ENCODE measurements around the gene HOXC4.
"Not testable (repeated sequence)": the region's sequence is repeated elsewhere in the genome, so short reads cannot be mapped to it uniquely, and the experiment has no call there.

Gene HOXC4

DNA sequence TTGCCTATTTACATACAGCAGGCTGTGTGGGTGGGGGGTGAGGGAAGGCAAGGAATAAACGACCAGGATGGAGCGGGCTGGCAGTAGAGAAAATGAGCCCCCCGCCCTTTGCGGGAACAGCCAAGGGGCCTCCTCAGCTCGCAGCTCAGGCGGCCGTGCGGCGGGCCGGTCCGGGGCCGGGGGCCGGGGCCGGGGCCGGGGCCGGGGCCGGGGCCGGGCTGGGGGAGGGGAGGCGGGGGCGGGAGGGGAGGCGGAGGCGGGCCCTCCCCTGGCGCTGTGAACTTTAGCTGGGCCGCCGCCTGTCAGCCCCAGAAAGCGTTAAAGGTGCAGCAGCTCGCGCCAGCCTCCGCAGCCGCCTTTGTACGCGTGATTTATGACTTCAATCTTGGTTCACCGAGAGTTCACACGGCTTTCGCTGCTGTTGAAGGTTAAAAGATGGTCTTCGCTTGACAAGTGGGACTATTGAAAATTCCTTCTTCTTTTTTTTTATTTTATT is 28.8 kb downstream of the HOXC4 start:
- peak overlapping the region; percentile 95 for H3K27ac ChIP-seq (ENCODE audit: extremely low read depth, low read depth, low read length)
- no peaks in the 10 kb centered on the region for H3K36me3 ChIP-seq (ENCODE audit: control insufficient read depth in 2 of 2, insufficient read depth in 1 of 2, low read length in 2 of 2)
- H3K4me1 ChIP-seq (ENCODE audit: control insufficient read depth, insufficient read depth, low read length), result peaks cover 12% of the 10 kb centered on the region; the same call in 1 of the 2 replicates
- H3K9me3 ChIP-seq (ENCODE audit: control insufficient read depth, insufficient read depth, low read depth, low read length), result no peaks in the 10 kb centered on the region
- POLR2A ChIA-PET, result interaction anchor here (0.6 to 1.6 kb wide), 2 partner anchors 29 to 1789 kb away, joined by 5 to 9 read pairs; partner anchors contain the start of gene HOXC4
- peak; percentile 9 for TF ChIP-seq ZBTB26 (tag by site-specific recombination; optimal IDR thresholded peaks at IDR 0.05)
- TF ChIP-seq ZSCAN30 (tag by site-specific recombination; IDR thresholded peaks at IDR 0.05), result peak; percentile 40; the same call in 1 of the 2 replicates
- 0 out of 2 replicates have a peak, but pooled peaks have one; percentile 21 for TF ChIP-seq TCF7L2 (IDR thresholded peaks at IDR 0.05; ENCODE audit: borderline replicate concordance, low read depth, low read length)
- 0 out of 2 replicates have a peak, but pooled peaks have one; percentile 31 for TF ChIP-seq SP7 (tag by site-specific recombination; IDR thresholded peaks at IDR 0.05)
- peak; percentile 64 for TF ChIP-seq SP2 (tag by site-specific recombination; IDR thresholded peaks at IDR 0.05)
- TF ChIP-seq MEIS1 (CRISPR knock-in tag; IDR thresholded peaks at IDR 0.05; ENCODE audit: borderline replicate concordance), result peak; percentile 82; the same call in 1 of the 2 replicates
- TF ChIP-seq ZFHX2 (tag by site-specific recombination; conservative IDR thresholded peaks at IDR 0.05), result peak; percentile 62; the same call in 1 of the 2 replicates
- TF ChIP-seq EGR2 (tag by site-specific recombination; IDR thresholded peaks at IDR 0.05; ENCODE audit: low read depth), result peak; percentile 67; the same call in 1 of the 2 replicates
- no peak for TF ChIP-seq PRDM10 (tag by site-specific recombination; IDR thresholded peaks at IDR 0.05)
- TF ChIP-seq, protein P1, sequence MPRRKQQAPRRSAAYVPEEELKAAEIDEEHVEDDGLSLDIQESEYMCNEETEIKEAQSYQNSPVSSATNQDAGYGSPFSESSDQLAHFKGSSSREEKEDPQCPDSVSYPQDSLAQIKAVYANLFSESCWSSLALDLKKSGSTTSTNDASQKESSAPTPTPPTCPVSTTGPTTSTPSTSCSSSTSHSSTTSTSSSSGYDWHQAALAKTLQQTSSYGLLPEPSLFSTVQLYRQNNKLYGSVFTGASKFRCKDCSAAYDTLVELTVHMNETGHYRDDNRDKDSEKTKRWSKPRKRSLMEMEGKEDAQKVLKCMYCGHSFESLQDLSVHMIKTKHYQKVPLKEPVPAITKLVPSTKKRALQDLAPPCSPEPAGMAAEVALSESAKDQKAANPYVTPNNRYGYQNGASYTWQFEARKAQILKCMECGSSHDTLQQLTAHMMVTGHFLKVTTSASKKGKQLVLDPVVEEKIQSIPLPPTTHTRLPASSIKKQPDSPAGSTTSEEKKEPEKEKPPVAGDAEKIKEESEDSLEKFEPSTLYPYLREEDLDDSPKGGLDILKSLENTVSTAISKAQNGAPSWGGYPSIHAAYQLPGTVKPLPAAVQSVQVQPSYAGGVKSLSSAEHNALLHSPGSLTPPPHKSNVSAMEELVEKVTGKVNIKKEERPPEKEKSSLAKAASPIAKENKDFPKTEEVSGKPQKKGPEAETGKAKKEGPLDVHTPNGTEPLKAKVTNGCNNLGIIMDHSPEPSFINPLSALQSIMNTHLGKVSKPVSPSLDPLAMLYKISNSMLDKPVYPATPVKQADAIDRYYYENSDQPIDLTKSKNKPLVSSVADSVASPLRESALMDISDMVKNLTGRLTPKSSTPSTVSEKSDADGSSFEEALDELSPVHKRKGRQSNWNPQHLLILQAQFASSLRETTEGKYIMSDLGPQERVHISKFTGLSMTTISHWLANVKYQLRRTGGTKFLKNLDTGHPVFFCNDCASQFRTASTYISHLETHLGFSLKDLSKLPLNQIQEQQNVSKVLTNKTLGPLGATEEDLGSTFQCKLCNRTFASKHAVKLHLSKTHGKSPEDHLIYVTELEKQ (tag by site-specific recombination; IDR thresholded peaks at IDR 0.05; ENCODE audit: borderline replicate concordance), result 0 out of 2 replicates have a peak, but pooled peaks have one; percentile 36
- TF ChIP-seq ZNF707 (tag by site-specific recombination; IDR thresholded peaks at IDR 0.05), result no peak
- TF ChIP-seq ZNF341 (tag by site-specific recombination; IDR thresholded peaks at IDR 0.05; ENCODE audit: low read depth), result peak; percentile 68; the same call in 1 of the 2 replicates
- no peak for TF ChIP-seq HOXA7 (CRISPR knock-in tag; IDR thresholded peaks at IDR 0.05; ENCODE audit: borderline replicate concordance)
- CTCF ChIA-PET, result no interaction called here
- no peak overlapping the region for H3K4me3 ChIP-seq (ENCODE audit: low read depth, low read length)

GRCh38 chr12:54088011-54088410 is 34.4 kb downstream of the HOXC4 start:
- H3K4me1 ChIP-seq (ENCODE audit: control insufficient read depth, insufficient read depth, low read length); H3K9me3 ChIP-seq (ENCODE audit: control insufficient read depth, insufficient read depth, low read depth, low read length); POLR2A ChIA-PET; H3K4me3 ChIP-seq (ENCODE audit: low read depth, low read length); H3K27ac ChIP-seq (ENCODE audit: extremely low read depth, low read depth, low read length); H3K36me3 ChIP-seq (ENCODE audit: control insufficient read depth in 2 of 2, insufficient read depth in 1 of 2, low read length in 2 of 2); CTCF ChIA-PET: not testable (repeated sequence)

GRCh38 chr12:54089465-54089864 is 35.8 kb downstream of the HOXC4 start:
- H3K4me1 ChIP-seq (ENCODE audit: control insufficient read depth, insufficient read depth, low read length); H3K4me3 ChIP-seq (ENCODE audit: low read depth, low read length); H3K36me3 ChIP-seq (ENCODE audit: control insufficient read depth in 2 of 2, insufficient read depth in 1 of 2, low read length in 2 of 2); H3K27ac ChIP-seq (ENCODE audit: extremely low read depth, low read depth, low read length); H3K9me3 ChIP-seq (ENCODE audit: control insufficient read depth, insufficient read depth, low read depth, low read length); POLR2A ChIA-PET: not testable (repeated sequence)
- CTCF ChIA-PET, result interaction anchor here (0.6 kb wide), 1 partner anchor 112 kb away, joined by 3 read pairs; no protein-coding TSS in a partner anchor

Data from HEK293 (cell line).